Panc1 (cell line): ENCODE results near the gene EIF3F. TPM values are rescaled to one million over a fixed set of nuclear protein-coding genes. Genes with fewer than 3 reads are reported as not detected.

Source experiments
- ATAC-seq: fragments of 200-7000 bp; cut with Tn5 transposase; 2 replicates; pipeline ENCODE4 v1.9.1; 2020; ENCODE audit warnings: mild to moderate bottlenecking, moderate library complexity
- BruUV-seq: library from RNA; stranded (reverse); fragments of 400-500 nt; replicated peaks from 2 replicates; lab custom pipeline; 2021; lab: Mats Ljungman, UMichigan
- CTCF ChIA-PET: fragments of 300-600 bp; sonication (Branson Sonifier 250); formaldehyde crosslinking; loops from one replicate; lab custom pipeline; 2022; ENCODE audit warnings: antibody characterized with exemption; lab: Charles Lee
- POLR2A ChIA-PET: fragments of 300-600 bp; sonication (Branson Sonifier 250); formaldehyde crosslinking; loops from one replicate; lab custom pipeline; 2022; ENCODE audit warnings: antibody characterized with exemption; lab: Charles Lee
- DNase-seq: peaks from one replicate; pipeline ENCODE4 v3.0.0-alpha.2; 2010; ENCODE audit warnings: low read depth, low spot score
- H3K27ac ChIP-seq: 2 replicates; pipeline ENCODE4 v1.5.1; 2011; ENCODE audit warnings: mild to moderate bottlenecking, low read length, inconsistent platforms
- H3K27me3 ChIP-seq: fragments of 200-500 bp; sonication (Bioruptor generic); 2 replicates; pipeline ENCODE4 v1.6.0; 2014; ENCODE audit warnings: low read length, inconsistent platforms; ENCODE audit not compliant: control insufficient read depth, insufficient read depth
- H3K36me3 ChIP-seq: fragments of 200-500 bp; sonication (Bioruptor generic); 2 replicates; pipeline ENCODE4 v1.5.1; 2014; ENCODE audit warnings: inconsistent platforms, mild to moderate bottlenecking, low read length, moderate library complexity; ENCODE audit not compliant: control insufficient read depth, insufficient read depth
- H3K4me1 ChIP-seq: 2 replicates; pipeline ENCODE4 v1.5.1; 2011; ENCODE audit warnings: inconsistent platforms, mild to moderate bottlenecking, low read length, moderate library complexity; ENCODE audit not compliant: control insufficient read depth, insufficient read depth
- H3K4me3 ChIP-seq, 2 experiments: 2 replicates each; pipeline ENCODE4 v1.5.1; 2011 to 2012; ENCODE audit warnings: low read depth in 2 of 2, low read length in 2 of 2, mild to moderate bottlenecking in 2 of 2, inconsistent platforms in 1 of 2, moderate library complexity in 1 of 2
- H3K9me3 ChIP-seq: fragments of 200-500 bp; sonication (Bioruptor generic); 2 replicates; pipeline ENCODE4 v1.5.1; 2014; ENCODE audit warnings: low read depth, mild to moderate bottlenecking, inconsistent platforms, low read length, moderate library complexity; ENCODE audit not compliant: control insufficient read depth, insufficient read depth
- CTCF ChIP-seq: fragments of 450-650 bp; IDR thresholded peaks from 2 replicates; pipeline ENCODE4 v1.5.1; 2017; ENCODE audit warnings: mild to moderate bottlenecking
- POLR2AphosphoS5 ChIP-seq: IDR thresholded peaks from 2 replicates; pipeline ENCODE4 v1.6.1; 2012; ENCODE audit warnings: mild to moderate bottlenecking, low read depth, low read length, moderate library complexity
- SIN3A ChIP-seq: IDR thresholded peaks from 2 replicates; pipeline ENCODE4 v1.6.1; 2012; ENCODE audit warnings: low read depth, mild to moderate bottlenecking, low read length, moderate library complexity, borderline replicate concordance; ENCODE audit not compliant: insufficient read depth
- TCF7L2 ChIP-seq: IDR thresholded peaks from 2 replicates; pipeline ENCODE4 v1.6.1; 2011; ENCODE audit warnings: mild to moderate bottlenecking, low read depth, low read length, inconsistent platforms
- in situ Hi-C: cut with HindIII; loops from 2 replicates; pipeline ENCODE4 v1.10.0; 2016; ENCODE audit warnings: low sequenced_read_pairs, low pct_unique_long_range_greater_than_20kb
- intact Hi-C: fragments of 100-400 bp; cut with micrococcal nuclease; formaldehyde crosslinking; loops from one replicate; pipeline ENCODE4 v1.10.0; 2022; ENCODE audit not compliant: unreplicated experiment
- total RNA-seq: library from RNA; stranded (reverse); gene quantifications from one replicate; pipeline ENCODE4 v1.2.1, GENCODE V29; 2021; ENCODE audit not compliant: unreplicated experiment
- TF ChIP-seq, protein P1 (sequence below), 2 experiments: IDR thresholded peaks; 2 replicates each; pipeline ENCODE4 v1.6.1; 2011 to 2012; ENCODE audit warnings: low read depth in 2 of 2, control low read depth in 1 of 2, low read length in 1 of 2, mild to moderate bottlenecking in 1 of 2, moderate library complexity in 1 of 2; ENCODE audit not compliant: insufficient read depth in 1 of 2

EIF3F gene
- total RNA-seq, 1 experiment from 2014 or later: 387 TPM

DNA sequence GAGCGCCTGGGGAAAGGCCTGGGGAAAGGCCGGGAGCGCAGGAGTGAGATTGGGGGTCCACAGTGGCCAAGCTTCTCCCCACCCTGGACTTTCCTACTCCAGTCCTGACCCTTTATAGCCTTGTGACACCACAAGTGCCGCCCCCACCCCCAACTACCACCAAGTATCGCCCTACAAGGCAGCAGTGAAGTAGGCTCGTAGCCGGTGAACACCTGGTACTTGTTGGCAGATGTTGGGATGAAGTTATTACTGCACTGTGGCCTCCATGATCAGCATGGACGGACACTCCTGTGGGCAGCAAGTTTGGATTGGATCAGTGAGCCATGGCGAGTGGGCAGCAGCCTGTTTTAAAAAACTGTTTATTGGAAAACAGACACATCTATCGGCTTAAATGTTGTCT lies 45.0 kb downstream of the EIF3F start:
- ChIA-PET CTCF (interaction anchor here (0.6 to 3.6 kb wide), 5 partner anchors 15 to 67 kb away, joined by 4 to 45 read pairs (median 7); no protein-coding TSS in a partner anchor), POLR2A (no interaction called here)
- intact Hi-C loops (no loop called here), in situ Hi-C loops (no loop called here)
- DNase-seq: no peak
- no peaks in the 10 kb centered on the region for H3K36me3 ChIP-seq
- no peak overlapping the region for H3K27ac ChIP-seq
- H3K27me3 ChIP-seq: peaks cover 8% of the 10 kb centered on the region
- no peaks in the 10 kb centered on the region for H3K9me3 ChIP-seq
- H3K4me3 ChIP-seq: no peak overlapping the region
- no peak for ATAC-seq
- no peak for TF ChIP-seq POLR2AphosphoS5
- TF ChIP-seq, protein P1, sequence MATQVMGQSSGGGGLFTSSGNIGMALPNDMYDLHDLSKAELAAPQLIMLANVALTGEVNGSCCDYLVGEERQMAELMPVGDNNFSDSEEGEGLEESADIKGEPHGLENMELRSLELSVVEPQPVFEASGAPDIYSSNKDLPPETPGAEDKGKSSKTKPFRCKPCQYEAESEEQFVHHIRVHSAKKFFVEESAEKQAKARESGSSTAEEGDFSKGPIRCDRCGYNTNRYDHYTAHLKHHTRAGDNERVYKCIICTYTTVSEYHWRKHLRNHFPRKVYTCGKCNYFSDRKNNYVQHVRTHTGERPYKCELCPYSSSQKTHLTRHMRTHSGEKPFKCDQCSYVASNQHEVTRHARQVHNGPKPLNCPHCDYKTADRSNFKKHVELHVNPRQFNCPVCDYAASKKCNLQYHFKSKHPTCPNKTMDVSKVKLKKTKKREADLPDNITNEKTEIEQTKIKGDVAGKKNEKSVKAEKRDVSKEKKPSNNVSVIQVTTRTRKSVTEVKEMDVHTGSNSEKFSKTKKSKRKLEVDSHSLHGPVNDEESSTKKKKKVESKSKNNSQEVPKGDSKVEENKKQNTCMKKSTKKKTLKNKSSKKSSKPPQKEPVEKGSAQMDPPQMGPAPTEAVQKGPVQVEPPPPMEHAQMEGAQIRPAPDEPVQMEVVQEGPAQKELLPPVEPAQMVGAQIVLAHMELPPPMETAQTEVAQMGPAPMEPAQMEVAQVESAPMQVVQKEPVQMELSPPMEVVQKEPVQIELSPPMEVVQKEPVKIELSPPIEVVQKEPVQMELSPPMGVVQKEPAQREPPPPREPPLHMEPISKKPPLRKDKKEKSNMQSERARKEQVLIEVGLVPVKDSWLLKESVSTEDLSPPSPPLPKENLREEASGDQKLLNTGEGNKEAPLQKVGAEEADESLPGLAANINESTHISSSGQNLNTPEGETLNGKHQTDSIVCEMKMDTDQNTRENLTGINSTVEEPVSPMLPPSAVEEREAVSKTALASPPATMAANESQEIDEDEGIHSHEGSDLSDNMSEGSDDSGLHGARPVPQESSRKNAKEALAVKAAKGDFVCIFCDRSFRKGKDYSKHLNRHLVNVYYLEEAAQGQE (IDR thresholded peaks at IDR 0.05; ENCODE audit: insufficient read depth in 1 of 2, low read depth in 2 of 2, low read length in 1 of 2): no peak
- TF ChIP-seq SIN3A: no peak
- TF ChIP-seq CTCF: no peak
- no peak for TF ChIP-seq TCF7L2
- H3K4me1 ChIP-seq: no peaks in the 10 kb centered on the region
- no TSS peak for BruUV-seq

- BruUV-seq: no TSS peak
These were observed 45.6 kb downstream of the EIF3F start for GRCh38 chr11:8032576-8033304.

More at GRCh38 chr11:8032576-8033304, 45.6 kb downstream of the EIF3F start:
- 0 out of 2 replicates have a peak, but pooled peaks have one; percentile 2 for ATAC-seq
- TF ChIP-seq TCF7L2: no peak
- TF ChIP-seq SIN3A: no peak
- TF ChIP-seq, protein P1 (IDR thresholded peaks at IDR 0.05; ENCODE audit: insufficient read depth in 1 of 2, low read depth in 2 of 2, low read length in 1 of 2): no peak
- no peak for TF ChIP-seq POLR2AphosphoS5
- 0 out of 2 replicates have a peak, but pooled peaks have one; percentile 27 for TF ChIP-seq CTCF
- Histone ChIP-seq H3K4me3 (no peak overlapping the region), H3K9me3 (no peaks in the 10 kb centered on the region), H3K36me3 (no peaks in the 10 kb centered on the region), H3K27ac (no peak overlapping the region), H3K4me1 (no peaks in the 10 kb centered on the region), H3K27me3 (peaks cover 8% of the 10 kb centered on the region)
- DNase-seq: no peak
- intact Hi-C loops (loop anchor here (1.0 kb wide), 2 partner anchors 38 to 67 kb away; no protein-coding TSS in a partner anchor), in situ Hi-C loops (no loop called here)
- ChIA-PET POLR2A (no interaction called here), CTCF (interaction anchor here (0.5 to 3.6 kb wide), 12 partner anchors 13 to 137 kb away, joined by 3 to 45 read pairs (median 4); partner anchors contain the start of gene EIF3F)
